ENCODE data around the gene TKT.

GRCh38 chr3:53226841-53227407, 28.9 kb downstream of the TKT start:
- no peak for TF ChIP-seq SIN3A (IDR thresholded peaks at IDR 0.05; ENCODE audit: borderline replicate concordance, insufficient read depth, low read length)
- TF ChIP-seq, protein P1, sequence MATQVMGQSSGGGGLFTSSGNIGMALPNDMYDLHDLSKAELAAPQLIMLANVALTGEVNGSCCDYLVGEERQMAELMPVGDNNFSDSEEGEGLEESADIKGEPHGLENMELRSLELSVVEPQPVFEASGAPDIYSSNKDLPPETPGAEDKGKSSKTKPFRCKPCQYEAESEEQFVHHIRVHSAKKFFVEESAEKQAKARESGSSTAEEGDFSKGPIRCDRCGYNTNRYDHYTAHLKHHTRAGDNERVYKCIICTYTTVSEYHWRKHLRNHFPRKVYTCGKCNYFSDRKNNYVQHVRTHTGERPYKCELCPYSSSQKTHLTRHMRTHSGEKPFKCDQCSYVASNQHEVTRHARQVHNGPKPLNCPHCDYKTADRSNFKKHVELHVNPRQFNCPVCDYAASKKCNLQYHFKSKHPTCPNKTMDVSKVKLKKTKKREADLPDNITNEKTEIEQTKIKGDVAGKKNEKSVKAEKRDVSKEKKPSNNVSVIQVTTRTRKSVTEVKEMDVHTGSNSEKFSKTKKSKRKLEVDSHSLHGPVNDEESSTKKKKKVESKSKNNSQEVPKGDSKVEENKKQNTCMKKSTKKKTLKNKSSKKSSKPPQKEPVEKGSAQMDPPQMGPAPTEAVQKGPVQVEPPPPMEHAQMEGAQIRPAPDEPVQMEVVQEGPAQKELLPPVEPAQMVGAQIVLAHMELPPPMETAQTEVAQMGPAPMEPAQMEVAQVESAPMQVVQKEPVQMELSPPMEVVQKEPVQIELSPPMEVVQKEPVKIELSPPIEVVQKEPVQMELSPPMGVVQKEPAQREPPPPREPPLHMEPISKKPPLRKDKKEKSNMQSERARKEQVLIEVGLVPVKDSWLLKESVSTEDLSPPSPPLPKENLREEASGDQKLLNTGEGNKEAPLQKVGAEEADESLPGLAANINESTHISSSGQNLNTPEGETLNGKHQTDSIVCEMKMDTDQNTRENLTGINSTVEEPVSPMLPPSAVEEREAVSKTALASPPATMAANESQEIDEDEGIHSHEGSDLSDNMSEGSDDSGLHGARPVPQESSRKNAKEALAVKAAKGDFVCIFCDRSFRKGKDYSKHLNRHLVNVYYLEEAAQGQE (IDR thresholded peaks at IDR 0.05; ENCODE audit: insufficient read depth in 1 of 2, low read depth in 2 of 2, low read length in 2 of 2) = no peak
- no peak for TF ChIP-seq POLR2AphosphoS5 (IDR thresholded peaks at IDR 0.05; ENCODE audit: low read depth, low read length)
